Liver (tissue), 3 donors: ENCODE results near the gene LYZL6.

Experiments
- ATF3 ChIP-seq: IDR thresholded peaks from 2 replicates; pipeline ENCODE4 v1.6.1; 2016; ENCODE audit warnings: antibody characterized with exemption
- CTCF ChIP-seq: fragments of 150-350 bp; IDR thresholded peaks from 2 replicates; pipeline ENCODE4 v1.5.1; 2017; ENCODE audit warnings: improper control_type of control experiment, low read depth, low read length; ENCODE audit not compliant: missing input control
- EGR1 ChIP-seq, 2 donors: IDR thresholded peaks; 2 replicates each; pipeline ENCODE4 v1.6.1; 2016 to 2018; ENCODE audit warnings: antibody characterized with exemption in 2 of 2, low read depth in 2 of 2
- FOXA1 ChIP-seq: IDR thresholded peaks from 2 replicates; pipeline ENCODE4 v1.6.1; 2016; ENCODE audit warnings: antibody characterized with exemption
- GABPA ChIP-seq, 2 donors: IDR thresholded peaks in 1 of 2; conservative IDR thresholded peaks in 1 of 2; 2 replicates each; pipeline ENCODE4 v1.6.1; 2016; ENCODE audit warnings: antibody characterized with exemption in 2 of 2, mild to moderate bottlenecking in 1 of 2, moderate library complexity in 1 of 2
- HNF4G ChIP-seq: IDR thresholded peaks from 2 replicates; pipeline ENCODE4 v1.6.1; 2016; ENCODE audit warnings: antibody characterized with exemption
- JUND ChIP-seq, 2 donors: IDR thresholded peaks; 2 replicates each; pipeline ENCODE4 v1.6.1; 2016; ENCODE audit warnings: antibody characterized with exemption in 2 of 2
- MAX ChIP-seq: IDR thresholded peaks from 2 replicates; pipeline ENCODE4 v1.6.1; 2016; ENCODE audit warnings: antibody characterized with exemption
- RAD21 ChIP-seq, 2 donors: IDR thresholded peaks; 2 replicates each; pipeline ENCODE4 v1.6.1; 2016; ENCODE audit warnings: antibody characterized with exemption in 2 of 2, mild to moderate bottlenecking in 2 of 2
- REST ChIP-seq: IDR thresholded peaks from 2 replicates; pipeline ENCODE4 v1.6.1; 2016; ENCODE audit warnings: antibody characterized with exemption, mild to moderate bottlenecking
- SP1 ChIP-seq: IDR thresholded peaks from 2 replicates; pipeline ENCODE4 v1.6.1; 2018; ENCODE audit warnings: antibody characterized with exemption, mild to moderate bottlenecking
- TAF1 ChIP-seq: conservative IDR thresholded peaks from 2 replicates; pipeline ENCODE4 v1.6.1; 2016; ENCODE audit warnings: antibody characterized with exemption, mild to moderate bottlenecking
- YY1 ChIP-seq: IDR thresholded peaks from 2 replicates; pipeline ENCODE4 v1.6.1; 2016; ENCODE audit warnings: antibody characterized with exemption, mild to moderate bottlenecking
- donor health status: healthy.
- donor health status: healthy.

GRCh38 chr17:35982409-35983191, 39.1 kb upstream of the LYZL6 start:
- TF ChIP-seq TAF1 (no peak), FOXA1 (no peak), CTCF (no peak), YY1 (no peak), EGR1 (IDR thresholded peaks at IDR 0.05; ENCODE audit: low read depth in 2 of 2) (no peak), RAD21 (IDR thresholded peaks at IDR 0.05) (no peak), JUND (IDR thresholded peaks at IDR 0.05) (no peak), GABPA (IDR thresholded peaks at IDR 0.05 in 1 of 2, conservative IDR thresholded peaks at IDR 0.05 in 1 of 2) (no peak), REST (no peak), SP1 (no peak), HNF4G (no peak), MAX (no peak), ATF3 (no peak)
